Glutamatergic neuron (in vitro differentiated cells): Measurements from ENCODE around the gene UBTFL1. TPM values are rescaled to one million over a fixed set of nuclear protein-coding genes. Genes with fewer than 3 reads are reported as not detected.
A peak's percentile ranks its signal among the peaks of the same experiment; 100 is the strongest.

Source experiments
- DNase-seq: peaks from one replicate; pipeline ENCODE4 v3.0.0; 2022
- H3K27ac Mint-ChIP-seq: one replicate; pipeline ENCODE4 v1.8.0; 2020; ENCODE audit warnings: mild to moderate bottlenecking, mixed read lengths, inconsistent platforms; ENCODE audit not compliant: unreplicated experiment
- H3K27me3 Mint-ChIP-seq: one replicate; pipeline ENCODE4 v1.8.0; 2020; ENCODE audit warnings: mild to moderate bottlenecking, moderate library complexity, mixed read lengths, inconsistent platforms; ENCODE audit not compliant: unreplicated experiment
- H3K36me3 Mint-ChIP-seq: one replicate; pipeline ENCODE4 v1.8.0; 2020; ENCODE audit warnings: mild to moderate bottlenecking, mixed read lengths, inconsistent platforms; ENCODE audit not compliant: unreplicated experiment
- H3K4me1 Mint-ChIP-seq: one replicate; pipeline ENCODE4 v1.8.0; 2020; ENCODE audit warnings: mild to moderate bottlenecking, low read depth, mixed read lengths, inconsistent platforms; ENCODE audit not compliant: unreplicated experiment
- H3K4me3 Mint-ChIP-seq: one replicate; pipeline ENCODE4 v1.8.0; 2020; ENCODE audit warnings: mild to moderate bottlenecking, mixed read lengths, inconsistent platforms; ENCODE audit not compliant: unreplicated experiment
- H3K9me3 Mint-ChIP-seq: one replicate; pipeline ENCODE4 v1.8.0; 2020; ENCODE audit warnings: mild to moderate bottlenecking, moderate library complexity, mixed read lengths, inconsistent platforms; ENCODE audit not compliant: unreplicated experiment
- total RNA-seq: library from RNA; stranded (reverse); fragmentation: NEBNext Ultra II Directional; extraction: Animal tissue kit (Norgen Biotek cat#: 25700); gene quantifications from one replicate; pipeline ENCODE4 v1.2.1, GENCODE V29; 2021; ENCODE audit not compliant: unreplicated experiment
- TF ChIP-seq, protein P1 (sequence below): fragments of 200-600 bp; sonication (generic); IDR thresholded peaks from one replicate; pipeline ENCODE4 v1.5.0; 2021; ENCODE audit not compliant: partially characterized antibody, unreplicated experiment

UBTFL1 gene
- total RNA-seq, 1 donor from 2014 or later: not detected

DNA sequence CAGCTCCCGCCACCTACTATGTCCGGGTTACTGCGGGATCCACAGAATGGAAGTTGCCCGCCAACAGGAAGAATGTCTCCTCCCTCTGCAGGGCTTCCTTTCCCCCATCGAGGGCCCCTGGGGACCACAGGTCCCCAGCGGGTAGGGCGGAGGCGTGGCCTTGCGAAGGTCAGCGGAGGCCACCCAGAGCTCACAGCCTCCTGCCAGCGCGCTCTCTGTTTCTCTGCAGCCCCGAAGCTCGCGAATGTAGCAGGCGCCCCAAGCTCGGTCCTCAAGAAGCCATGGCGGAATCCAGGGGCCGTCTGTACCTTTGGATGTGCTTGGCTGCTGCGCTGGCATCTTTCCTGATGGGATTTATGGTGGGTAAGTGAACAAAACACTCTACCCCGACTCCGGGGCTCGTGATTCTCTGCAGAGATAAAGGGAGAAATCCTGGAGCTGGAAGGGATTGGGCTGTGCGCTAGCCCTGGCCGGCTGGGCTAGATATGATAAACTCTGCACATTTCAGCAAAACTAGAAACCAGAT lies 48.8 kb downstream of the UBTFL1 start, which contains the start of gene NAALAD2:
Gene NAALAD2 (plus strand): TSS at position 186 of the 526 bp plus-strand sequence. CDS start 96 bp downstream, at position 282.
- peaks cover 2% of the 10 kb centered on the region for H3K27me3 Mint-ChIP-seq
- no peaks in the 10 kb centered on the region for H3K36me3 Mint-ChIP-seq
- peak within 1 kb of the TSS; percentile 90 for H3K4me3 Mint-ChIP-seq
- peak within 1 kb of the TSS; percentile 34 for H3K27ac Mint-ChIP-seq
- peaks cover 7% of the 10 kb centered on the region for H3K4me1 Mint-ChIP-seq
- TF ChIP-seq, protein P1, sequence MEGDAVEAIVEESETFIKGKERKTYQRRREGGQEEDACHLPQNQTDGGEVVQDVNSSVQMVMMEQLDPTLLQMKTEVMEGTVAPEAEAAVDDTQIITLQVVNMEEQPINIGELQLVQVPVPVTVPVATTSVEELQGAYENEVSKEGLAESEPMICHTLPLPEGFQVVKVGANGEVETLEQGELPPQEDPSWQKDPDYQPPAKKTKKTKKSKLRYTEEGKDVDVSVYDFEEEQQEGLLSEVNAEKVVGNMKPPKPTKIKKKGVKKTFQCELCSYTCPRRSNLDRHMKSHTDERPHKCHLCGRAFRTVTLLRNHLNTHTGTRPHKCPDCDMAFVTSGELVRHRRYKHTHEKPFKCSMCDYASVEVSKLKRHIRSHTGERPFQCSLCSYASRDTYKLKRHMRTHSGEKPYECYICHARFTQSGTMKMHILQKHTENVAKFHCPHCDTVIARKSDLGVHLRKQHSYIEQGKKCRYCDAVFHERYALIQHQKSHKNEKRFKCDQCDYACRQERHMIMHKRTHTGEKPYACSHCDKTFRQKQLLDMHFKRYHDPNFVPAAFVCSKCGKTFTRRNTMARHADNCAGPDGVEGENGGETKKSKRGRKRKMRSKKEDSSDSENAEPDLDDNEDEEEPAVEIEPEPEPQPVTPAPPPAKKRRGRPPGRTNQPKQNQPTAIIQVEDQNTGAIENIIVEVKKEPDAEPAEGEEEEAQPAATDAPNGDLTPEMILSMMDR: no peak
- no peaks in the 10 kb centered on the region for H3K9me3 Mint-ChIP-seq
- DNase-seq: peak; percentile 64

- TF ChIP-seq, protein P1: no peak
- H3K27me3 Mint-ChIP-seq: peaks cover 2% of the 10 kb centered on the region
- H3K4me1 Mint-ChIP-seq: peaks cover 7% of the 10 kb centered on the region
- no peaks in the 10 kb centered on the region for H3K9me3 Mint-ChIP-seq
- H3K4me3 Mint-ChIP-seq: peak overlapping the region; percentile 90
- no peaks in the 10 kb centered on the region for H3K36me3 Mint-ChIP-seq
- no peak for DNase-seq
- peak overlapping the region; percentile 34 for H3K27ac Mint-ChIP-seq
Measured at GRCh38 chr11:90135016-90135415, 49.3 kb downstream of the UBTFL1 start.

Other genes with a start within 250 kb of the UBTFL1 start
- gene TRIM64B, start 207.5 kb upstream of the UBTFL1 start, total RNA-seq: 0.20 TPM
- 1.2 TPM for gene TRIM49D1, start 163.7 kb upstream of the UBTFL1 start, total RNA-seq
- gene TRIM49D2, start 161.9 kb upstream of the UBTFL1 start, total RNA-seq: 0.42 TPM
- gene TRIM64, start 119.9 kb upstream of the UBTFL1 start, total RNA-seq: 0.37 TPM
- 1.2 TPM for gene TRIM49C, start 54.8 kb upstream of the UBTFL1 start, total RNA-seq
- gene NAALAD2, start 48.7 kb downstream of the UBTFL1 start, total RNA-seq: 7.2 TPM
- 49.2 TPM for gene CHORDC1, start 137.1 kb downstream of the UBTFL1 start, total RNA-seq